ENCODE results near the gene PAQR8. TPM values are rescaled to one million over a fixed set of nuclear protein-coding genes. Genes with fewer than 3 reads are reported as not detected.

The PAQR8 gene
- polyA plus RNA-seq, 1 donor from 2014 or later, result 1.8 TPM

- Histone ChIP-seq H3K9ac (ENCODE audit: low read length) (no peak overlapping the region), H3F3A (ENCODE audit: insufficient read depth, low read length, poor library complexity, severe bottlenecking) (no peaks in the 10 kb centered on the region), H3K27me3 (ENCODE audit: insufficient read depth, low read depth, low read length) (no peaks in the 10 kb centered on the region), H3K4me2 (ENCODE audit: low read length) (no peak overlapping the region), H2AFZ (ENCODE audit: low read depth, low read length) (no peak overlapping the region), H3K9me3 (ENCODE audit: low read length) (peaks cover 5% of the 10 kb centered on the region), H3K36me3 (ENCODE audit: insufficient read depth, low read length) (no peaks in the 10 kb centered on the region), H3K9me2 (ENCODE audit: insufficient read depth, low read length) (no peaks in the 10 kb centered on the region), H3K27ac (ENCODE audit: low read length) (no peak overlapping the region), H3K4me3 (ENCODE audit: low read length) (no peak overlapping the region), H4K20me1 (ENCODE audit: insufficient read depth) (no peaks in the 10 kb centered on the region), H3K79me2 (replicated peaks; ENCODE audit: insufficient read depth, low read length) (no peaks in the 10 kb centered on the region)
- no peak for TF ChIP-seq POLR2AphosphoS5 (IDR thresholded peaks at IDR 0.05)
- no peak for TF ChIP-seq REST (IDR thresholded peaks at IDR 0.05; ENCODE audit: borderline replicate concordance)
- TF ChIP-seq EZH2 (IDR thresholded peaks at IDR 0.05; ENCODE audit: borderline replicate concordance, insufficient read depth, low read length, poor library complexity, severe bottlenecking), result no peak
- TF ChIP-seq MXI1 (conservative IDR thresholded peaks at IDR 0.05; ENCODE audit: poor library complexity, severe bottlenecking), result no peak
- TF ChIP-seq TAF1 (IDR thresholded peaks at IDR 0.05; ENCODE audit: low read depth), result no peak
Measured at GRCh38 chr6:52454556-52454955, 92.6 kb downstream of the PAQR8 start.

- no peaks in the 10 kb centered on the region for H3K9me2 ChIP-seq (ENCODE audit: insufficient read depth, low read length)
- no peaks in the 10 kb centered on the region for H3K9me3 ChIP-seq (ENCODE audit: low read length)
- H3K4me2 ChIP-seq (ENCODE audit: low read length), result no peak overlapping the region
- H3K4me3 ChIP-seq (ENCODE audit: low read length), result no peak overlapping the region
- H3K27me3 ChIP-seq (ENCODE audit: insufficient read depth, low read depth, low read length), result no peaks in the 10 kb centered on the region
- no peak for TF ChIP-seq REST (IDR thresholded peaks at IDR 0.05; ENCODE audit: borderline replicate concordance)
- no peak for TF ChIP-seq TAF1 (IDR thresholded peaks at IDR 0.05; ENCODE audit: low read depth)
- no peak for TF ChIP-seq EZH2 (IDR thresholded peaks at IDR 0.05; ENCODE audit: borderline replicate concordance, insufficient read depth, low read length, poor library complexity, severe bottlenecking)
- TF ChIP-seq RAD21 (conservative IDR thresholded peaks at IDR 0.05), result no peak
- TF ChIP-seq EP300 (conservative IDR thresholded peaks at IDR 0.05; ENCODE audit: poor library complexity, severe bottlenecking), result no peak
- no peak for TF ChIP-seq MXI1 (conservative IDR thresholded peaks at IDR 0.05; ENCODE audit: poor library complexity, severe bottlenecking)
- no peak for TF ChIP-seq CTCF (IDR thresholded peaks at IDR 0.05; ENCODE audit: poor library complexity, severe bottlenecking)
- no peak for TF ChIP-seq SMC3 (conservative IDR thresholded peaks at IDR 0.05; ENCODE audit: poor library complexity)
- no peak for TF ChIP-seq POLR2AphosphoS5 (IDR thresholded peaks at IDR 0.05)
- H3F3A ChIP-seq (ENCODE audit: insufficient read depth, low read length, poor library complexity, severe bottlenecking), result no peaks in the 10 kb centered on the region
- H3K27ac ChIP-seq (ENCODE audit: low read length), result no peak overlapping the region
- no peaks in the 10 kb centered on the region for H3K79me2 ChIP-seq (replicated peaks; ENCODE audit: insufficient read depth, low read length)
- H4K20me1 ChIP-seq (ENCODE audit: insufficient read depth), result no peaks in the 10 kb centered on the region
- H3K9ac ChIP-seq (ENCODE audit: low read length), result no peak overlapping the region
- H2AFZ ChIP-seq (ENCODE audit: low read depth, low read length), result no peak overlapping the region
- no peaks in the 10 kb centered on the region for H3K36me3 ChIP-seq (ENCODE audit: insufficient read depth, low read length)
Measured at GRCh38 chr6:52457096-52457495, 95.1 kb downstream of the PAQR8 start.

Other genes starting within 250 kb of the PAQR8 start
- not detected in 2 replicates for gene IL17A, start 175.8 kb upstream of the PAQR8 start, polyA plus RNA-seq
- not detected in 2 replicates for gene IL17F, start 117.7 kb upstream of the PAQR8 start, polyA plus RNA-seq
- gene MCM3, start 77.4 kb upstream of the PAQR8 start, polyA plus RNA-seq, result 8.6 and 8.8 TPM in 2 replicates
- 173 and 234 TPM in 2 replicates for gene EFHC1, start 58.2 kb downstream of the PAQR8 start, polyA plus RNA-seq
- 0.41 and 0.76 TPM in 2 replicates for gene TRAM2, start 214.9 kb downstream of the PAQR8 start, polyA plus RNA-seq